H9 (cell line): Measurements from ENCODE around the gene CDC5L. TPM values are rescaled to one million over a fixed set of nuclear protein-coding genes. Genes with fewer than 3 reads are reported as not detected.

Experiments used
- DNase-seq: peaks from one replicate; pipeline ENCODE4 v3.0.0-alpha.2; 2017
- H2AFZ ChIP-seq: one replicate; pipeline ENCODE4 v1.6.1; 2013; ENCODE audit warnings: mild to moderate bottlenecking, low read length, control low read depth, moderate library complexity
- H2AK5ac ChIP-seq: 2 replicates; pipeline ENCODE4 v1.6.1; 2013; ENCODE audit warnings: low read length, control low read depth, mixed read lengths; ENCODE audit not compliant: insufficient read length
- H2BK120ac ChIP-seq: one replicate; pipeline ENCODE4 v1.6.1; 2013; ENCODE audit warnings: low read depth, mild to moderate bottlenecking, low read length, control low read depth, inconsistent platforms; ENCODE audit not compliant: poor library complexity, severe bottlenecking
- H2BK12ac ChIP-seq: 2 replicates; pipeline ENCODE4 v1.6.1; 2013; ENCODE audit warnings: low read length, control low read depth, mixed read lengths, low read depth; ENCODE audit not compliant: insufficient read length
- H2BK15ac ChIP-seq: 2 replicates; pipeline ENCODE4 v1.6.1; 2013; ENCODE audit warnings: low read depth, low read length, control low read depth
- H2BK20ac ChIP-seq: one replicate; pipeline ENCODE4 v1.6.1; 2013; ENCODE audit warnings: low read depth, mild to moderate bottlenecking, low read length, control low read depth, inconsistent platforms; ENCODE audit not compliant: poor library complexity, severe bottlenecking
- H2BK5ac ChIP-seq: 2 replicates; pipeline ENCODE4 v1.6.1; 2013; ENCODE audit warnings: low read length, control low read depth, mixed read lengths; ENCODE audit not compliant: insufficient read length
- H3K14ac ChIP-seq: 2 replicates; pipeline ENCODE4 v1.6.1; 2013; ENCODE audit warnings: low read length, control low read depth; ENCODE audit not compliant: insufficient read depth
- H3K18ac ChIP-seq: 2 replicates; pipeline ENCODE4 v1.6.1; 2013; ENCODE audit warnings: low read depth, mild to moderate bottlenecking, mixed read lengths, low read length, control low read depth; ENCODE audit not compliant: insufficient read length
- H3K23ac ChIP-seq: 2 replicates; pipeline ENCODE4 v1.6.1; 2013; ENCODE audit warnings: low read length, control low read depth, mixed read lengths, low read depth; ENCODE audit not compliant: insufficient read length
- H3K23me2 ChIP-seq: 2 replicates; pipeline ENCODE4 v1.6.1; 2013; ENCODE audit warnings: low read depth, mild to moderate bottlenecking, mixed read lengths, low read length, control low read depth; ENCODE audit not compliant: insufficient read length, poor library complexity, severe bottlenecking
- H3K27ac ChIP-seq: 2 replicates; pipeline ENCODE4 v1.5.1; 2013; ENCODE audit warnings: low read length, control low read depth, mixed read lengths, low read depth; ENCODE audit not compliant: insufficient read length
- H3K27me3 ChIP-seq: 2 replicates; pipeline ENCODE4 v1.6.1; 2013; ENCODE audit warnings: low read length, control low read depth, inconsistent platforms; ENCODE audit not compliant: insufficient read depth
- H3K4ac ChIP-seq: 2 replicates; pipeline ENCODE4 v1.6.1; 2013; ENCODE audit warnings: low read depth, mild to moderate bottlenecking, control low read depth, inconsistent platforms, low read length, moderate library complexity
- H3K4me1 ChIP-seq: 2 replicates; pipeline ENCODE4 v1.6.1; 2013; ENCODE audit warnings: low read length, control low read depth, inconsistent platforms; ENCODE audit not compliant: insufficient read depth
- H3K4me2 ChIP-seq: 2 replicates; pipeline ENCODE4 v1.6.1; 2013; ENCODE audit warnings: low read length, control low read depth, mixed read lengths; ENCODE audit not compliant: insufficient read length, insufficient read depth
- H3K56ac ChIP-seq: 2 replicates; pipeline ENCODE4 v1.6.1; 2013; ENCODE audit warnings: low read depth, mild to moderate bottlenecking, mixed read lengths, low read length, control low read depth; ENCODE audit not compliant: insufficient read length
- H3K79me1 ChIP-seq: 2 replicates; pipeline ENCODE4 v1.6.1; 2013; ENCODE audit warnings: low read depth, mild to moderate bottlenecking, moderate library complexity, low read length, control low read depth, inconsistent platforms; ENCODE audit not compliant: insufficient read depth, poor library complexity, severe bottlenecking
- H3K79me2 ChIP-seq: 2 replicates; pipeline ENCODE4 v1.6.1; 2013; ENCODE audit warnings: low read length, control low read depth, inconsistent platforms; ENCODE audit not compliant: insufficient read depth
- H3K9ac ChIP-seq: 2 replicates; pipeline ENCODE4 v1.6.1; 2013; ENCODE audit warnings: low read length, control low read depth, mixed read lengths; ENCODE audit not compliant: insufficient read length; ENCODE audit errors: extremely low read depth
- H3K9me3 ChIP-seq: one replicate; pipeline ENCODE4 v1.6.1; 2013; ENCODE audit warnings: low read depth, low read length, inconsistent platforms; ENCODE audit not compliant: control insufficient read depth
- H3T11ph ChIP-seq: one replicate; pipeline ENCODE4 v1.6.1; 2013; ENCODE audit warnings: mild to moderate bottlenecking, low read length, control low read depth, inconsistent platforms
- H4K20me1 ChIP-seq: one replicate; pipeline ENCODE4 v1.6.1; 2013; ENCODE audit not compliant: control insufficient read depth, insufficient read length, insufficient read depth
- H4K5ac ChIP-seq: 2 replicates; pipeline ENCODE4 v1.6.1; 2013; ENCODE audit warnings: low read depth, mild to moderate bottlenecking, mixed read lengths, low read length, control low read depth; ENCODE audit not compliant: insufficient read length
- H4K8ac ChIP-seq: replicated peaks from 2 replicates; pipeline ENCODE4 v1.6.1; 2013; ENCODE audit warnings: low read length, control low read depth, mixed read lengths, low read depth; ENCODE audit not compliant: insufficient read length
- H4K91ac ChIP-seq: 2 replicates; pipeline ENCODE4 v1.6.1; 2013; ENCODE audit warnings: low read depth, mild to moderate bottlenecking, moderate library complexity, mixed read lengths, low read length, control low read depth; ENCODE audit not compliant: insufficient read length
- H3K27ac Mint-ChIP-seq, 3 experiments: 2 replicates in 2 of 3; 3 replicates in 1 of 3; pipeline ENCODE4 v1.8.0; 2020 to 2021; ENCODE audit warnings: mixed read lengths in 3 of 3, mild to moderate bottlenecking in 1 of 3, moderate library complexity in 1 of 3
- H3K27me3 Mint-ChIP-seq: 2 replicates; pipeline ENCODE4 v1.8.0; 2021; ENCODE audit warnings: low read depth, mild to moderate bottlenecking, moderate library complexity, mixed read lengths
- H3K36me3 Mint-ChIP-seq, 3 experiments: 2 replicates in 2 of 3; 3 replicates in 1 of 3; pipeline ENCODE4 v1.8.0; 2020 to 2021; ENCODE audit warnings: low read depth in 3 of 3, mixed read lengths in 3 of 3; ENCODE audit not compliant: insufficient read depth in 1 of 3
- H3K4me1 Mint-ChIP-seq, 2 experiments: 2 replicates each; pipeline ENCODE4 v1.8.0; 2020; ENCODE audit warnings: mixed read lengths in 2 of 2
- H3K4me3 Mint-ChIP-seq, 2 experiments: 2 replicates in 1 of 2; 3 replicates in 1 of 2; pipeline ENCODE4 v1.8.0; 2020 to 2021; ENCODE audit warnings: mild to moderate bottlenecking in 2 of 2, mixed read lengths in 2 of 2, moderate library complexity in 1 of 2
- H3K9me3 Mint-ChIP-seq, 2 experiments: 2 replicates in 1 of 2; 3 replicates in 1 of 2; pipeline ENCODE4 v1.8.0; 2020; ENCODE audit warnings: mild to moderate bottlenecking in 2 of 2, mixed read lengths in 2 of 2, moderate library complexity in 1 of 2
- WGBS: extraction: QIAGEN DNeasy Blood & Tissue Kit; methylation state at CpG from one replicate; pipeline ENCODE4 v1.1.7; 2013; ENCODE audit warnings: missing lambda C conversion rate, low lambda C conversion rate, mixed read lengths; ENCODE audit not compliant: insufficient read length; ENCODE audit errors: extremely low coverage; 5-methylcytosine and 5-hydroxymethylcytosine counted together
- total RNA-seq: library from RNA; stranded (reverse); gene quantifications from 2 replicates; pipeline ENCODE4 v1.2.1, GENCODE V29; 2021
- TF ChIP-seq, protein P1 (sequence below): fragments of 200-600 bp; sonication (generic); conservative IDR thresholded peaks from 3 replicates; pipeline ENCODE4 v1.8.0; 2021; ENCODE audit warnings: antibody characterized with exemption, mild to moderate bottlenecking

Gene CDC5L
- total RNA-seq, 1 experiment from 2014 or later, result 34.3 TPM

DNA sequence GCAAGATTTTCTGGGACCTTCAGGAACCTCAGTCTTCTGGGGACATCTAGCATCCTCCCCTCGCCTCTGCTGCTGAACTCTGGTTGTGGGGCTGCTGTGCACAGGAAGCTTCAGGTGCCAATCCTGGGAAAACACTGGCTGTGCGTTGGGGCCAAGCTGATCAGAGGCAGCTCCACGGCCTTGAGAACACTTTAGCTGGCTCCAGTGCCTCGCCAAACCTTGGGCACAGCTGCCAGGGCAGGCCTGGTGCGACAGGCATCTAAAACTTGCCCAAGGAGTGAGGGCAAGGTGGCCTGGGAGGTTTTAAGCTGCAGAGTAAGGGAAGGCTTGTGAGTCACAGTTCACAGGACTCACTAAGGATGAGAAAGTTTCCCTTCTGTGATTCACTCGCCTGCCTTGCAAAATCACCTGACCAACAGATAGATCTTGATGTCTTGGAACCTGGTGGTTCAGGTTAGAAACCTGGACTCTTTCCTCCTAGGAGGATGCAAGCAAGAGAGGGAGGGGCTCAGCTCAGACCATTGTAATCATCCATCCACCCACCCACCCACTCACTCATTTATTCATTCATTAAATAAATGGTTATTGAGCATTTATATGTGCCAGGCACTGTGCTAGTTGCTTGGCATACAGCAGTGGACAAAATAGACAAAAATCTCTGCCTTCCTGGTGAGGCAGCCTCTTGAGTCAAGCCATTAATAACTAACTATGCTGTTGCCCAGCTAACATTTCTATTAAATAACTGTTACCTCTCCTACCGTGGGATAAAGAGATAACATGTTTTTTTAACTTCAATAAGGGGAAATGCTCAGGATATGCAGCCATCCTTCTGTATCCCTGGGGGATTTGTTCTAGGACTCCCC is 47.5 kb upstream of the CDC5L start:
- Mint-ChIP-seq H3K27me3 (peaks cover 5% of the 10 kb centered on the region), H3K9me3 (no peaks in the 10 kb centered on the region), H3K36me3 (no peaks in the 10 kb centered on the region), H3K27ac (no peak overlapping the region; a peak in 1 of 7 replicates), H3K4me1 (peaks cover 33 to 35% of the 10 kb centered on the region in 2 experiments), H3K4me3 (no peak overlapping the region)
- no peak for DNase-seq
- Histone ChIP-seq H3K79me1 (no peaks in the 10 kb centered on the region), H3K27ac (no peak overlapping the region), H4K5ac (no peak overlapping the region), H3T11ph (no peak overlapping the region), H2BK120ac (no peak overlapping the region), H4K20me1 (no peaks in the 10 kb centered on the region), H3K4ac (no peak overlapping the region), H2AFZ (no peak overlapping the region), H2BK15ac (no peak overlapping the region), H2BK12ac (no peak overlapping the region), H4K91ac (no peak overlapping the region), H3K23me2 (no peaks in the 10 kb centered on the region), H3K79me2 (no peaks in the 10 kb centered on the region), H3K4me2 (no peak overlapping the region), H3K9ac (no peak overlapping the region), H2BK20ac (no peak overlapping the region), H3K56ac (no peak overlapping the region), H3K4me1 (peaks cover 2% of the 10 kb centered on the region; the same call in 1 of the 2 replicates), H3K27me3 (no peaks in the 10 kb centered on the region), H2BK5ac (no peak overlapping the region), H2AK5ac (no peak overlapping the region), H3K18ac (no peak overlapping the region), H3K23ac (no peak overlapping the region), H3K14ac (no peak overlapping the region), H4K8ac (no peak overlapping the region), H3K9me3 (no peaks in the 10 kb centered on the region)
- no CpG with 5 or more reads among the region's 7 CpGs for WGBS
- TF ChIP-seq, protein P1, sequence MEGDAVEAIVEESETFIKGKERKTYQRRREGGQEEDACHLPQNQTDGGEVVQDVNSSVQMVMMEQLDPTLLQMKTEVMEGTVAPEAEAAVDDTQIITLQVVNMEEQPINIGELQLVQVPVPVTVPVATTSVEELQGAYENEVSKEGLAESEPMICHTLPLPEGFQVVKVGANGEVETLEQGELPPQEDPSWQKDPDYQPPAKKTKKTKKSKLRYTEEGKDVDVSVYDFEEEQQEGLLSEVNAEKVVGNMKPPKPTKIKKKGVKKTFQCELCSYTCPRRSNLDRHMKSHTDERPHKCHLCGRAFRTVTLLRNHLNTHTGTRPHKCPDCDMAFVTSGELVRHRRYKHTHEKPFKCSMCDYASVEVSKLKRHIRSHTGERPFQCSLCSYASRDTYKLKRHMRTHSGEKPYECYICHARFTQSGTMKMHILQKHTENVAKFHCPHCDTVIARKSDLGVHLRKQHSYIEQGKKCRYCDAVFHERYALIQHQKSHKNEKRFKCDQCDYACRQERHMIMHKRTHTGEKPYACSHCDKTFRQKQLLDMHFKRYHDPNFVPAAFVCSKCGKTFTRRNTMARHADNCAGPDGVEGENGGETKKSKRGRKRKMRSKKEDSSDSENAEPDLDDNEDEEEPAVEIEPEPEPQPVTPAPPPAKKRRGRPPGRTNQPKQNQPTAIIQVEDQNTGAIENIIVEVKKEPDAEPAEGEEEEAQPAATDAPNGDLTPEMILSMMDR, result no peak
